H9 (cell line): ENCODE measurements around the gene MERTK. TPM values are rescaled to one million over a fixed set of nuclear protein-coding genes. Genes with fewer than 3 reads are reported as not detected.
"Not testable (repeated sequence)": the region's sequence is repeated elsewhere in the genome, so short reads cannot be mapped to it uniquely, and the experiment has no call there.

Experiments
- DNase-seq: peaks from one replicate; pipeline ENCODE4 v3.0.0-alpha.2; 2017
- H2AFZ ChIP-seq: one replicate; pipeline ENCODE4 v1.6.1; 2013; ENCODE audit warnings: mild to moderate bottlenecking, low read length, control low read depth, moderate library complexity
- H2AK5ac ChIP-seq: 2 replicates; pipeline ENCODE4 v1.6.1; 2013; ENCODE audit warnings: low read length, control low read depth, mixed read lengths; ENCODE audit not compliant: insufficient read length
- H2BK120ac ChIP-seq: one replicate; pipeline ENCODE4 v1.6.1; 2013; ENCODE audit warnings: low read depth, mild to moderate bottlenecking, low read length, control low read depth, inconsistent platforms; ENCODE audit not compliant: poor library complexity, severe bottlenecking
- H2BK12ac ChIP-seq: 2 replicates; pipeline ENCODE4 v1.6.1; 2013; ENCODE audit warnings: low read length, control low read depth, mixed read lengths, low read depth; ENCODE audit not compliant: insufficient read length
- H2BK15ac ChIP-seq: 2 replicates; pipeline ENCODE4 v1.6.1; 2013; ENCODE audit warnings: low read depth, low read length, control low read depth
- H2BK20ac ChIP-seq: one replicate; pipeline ENCODE4 v1.6.1; 2013; ENCODE audit warnings: low read depth, mild to moderate bottlenecking, low read length, control low read depth, inconsistent platforms; ENCODE audit not compliant: poor library complexity, severe bottlenecking
- H2BK5ac ChIP-seq: 2 replicates; pipeline ENCODE4 v1.6.1; 2013; ENCODE audit warnings: low read length, control low read depth, mixed read lengths; ENCODE audit not compliant: insufficient read length
- H3K14ac ChIP-seq: 2 replicates; pipeline ENCODE4 v1.6.1; 2013; ENCODE audit warnings: low read length, control low read depth; ENCODE audit not compliant: insufficient read depth
- H3K18ac ChIP-seq: 2 replicates; pipeline ENCODE4 v1.6.1; 2013; ENCODE audit warnings: low read depth, mild to moderate bottlenecking, mixed read lengths, low read length, control low read depth; ENCODE audit not compliant: insufficient read length
- H3K23ac ChIP-seq: 2 replicates; pipeline ENCODE4 v1.6.1; 2013; ENCODE audit warnings: low read length, control low read depth, mixed read lengths, low read depth; ENCODE audit not compliant: insufficient read length
- H3K23me2 ChIP-seq: 2 replicates; pipeline ENCODE4 v1.6.1; 2013; ENCODE audit warnings: low read depth, mild to moderate bottlenecking, mixed read lengths, low read length, control low read depth; ENCODE audit not compliant: insufficient read length, poor library complexity, severe bottlenecking
- H3K27ac ChIP-seq: 2 replicates; pipeline ENCODE4 v1.5.1; 2013; ENCODE audit warnings: low read length, control low read depth, mixed read lengths, low read depth; ENCODE audit not compliant: insufficient read length
- H3K27me3 ChIP-seq: 2 replicates; pipeline ENCODE4 v1.6.1; 2013; ENCODE audit warnings: low read length, control low read depth, inconsistent platforms; ENCODE audit not compliant: insufficient read depth
- H3K4ac ChIP-seq: 2 replicates; pipeline ENCODE4 v1.6.1; 2013; ENCODE audit warnings: low read depth, mild to moderate bottlenecking, control low read depth, inconsistent platforms, low read length, moderate library complexity
- H3K4me1 ChIP-seq: 2 replicates; pipeline ENCODE4 v1.6.1; 2013; ENCODE audit warnings: low read length, control low read depth, inconsistent platforms; ENCODE audit not compliant: insufficient read depth
- H3K4me2 ChIP-seq: 2 replicates; pipeline ENCODE4 v1.6.1; 2013; ENCODE audit warnings: low read length, control low read depth, mixed read lengths; ENCODE audit not compliant: insufficient read length, insufficient read depth
- H3K56ac ChIP-seq: 2 replicates; pipeline ENCODE4 v1.6.1; 2013; ENCODE audit warnings: low read depth, mild to moderate bottlenecking, mixed read lengths, low read length, control low read depth; ENCODE audit not compliant: insufficient read length
- H3K79me1 ChIP-seq: 2 replicates; pipeline ENCODE4 v1.6.1; 2013; ENCODE audit warnings: low read depth, mild to moderate bottlenecking, moderate library complexity, low read length, control low read depth, inconsistent platforms; ENCODE audit not compliant: insufficient read depth, poor library complexity, severe bottlenecking
- H3K79me2 ChIP-seq: 2 replicates; pipeline ENCODE4 v1.6.1; 2013; ENCODE audit warnings: low read length, control low read depth, inconsistent platforms; ENCODE audit not compliant: insufficient read depth
- H3K9ac ChIP-seq: 2 replicates; pipeline ENCODE4 v1.6.1; 2013; ENCODE audit warnings: low read length, control low read depth, mixed read lengths; ENCODE audit not compliant: insufficient read length; ENCODE audit errors: extremely low read depth
- H3K9me3 ChIP-seq: one replicate; pipeline ENCODE4 v1.6.1; 2013; ENCODE audit warnings: low read depth, low read length, inconsistent platforms; ENCODE audit not compliant: control insufficient read depth
- H3T11ph ChIP-seq: one replicate; pipeline ENCODE4 v1.6.1; 2013; ENCODE audit warnings: mild to moderate bottlenecking, low read length, control low read depth, inconsistent platforms
- H4K20me1 ChIP-seq: one replicate; pipeline ENCODE4 v1.6.1; 2013; ENCODE audit not compliant: control insufficient read depth, insufficient read length, insufficient read depth
- H4K5ac ChIP-seq: 2 replicates; pipeline ENCODE4 v1.6.1; 2013; ENCODE audit warnings: low read depth, mild to moderate bottlenecking, mixed read lengths, low read length, control low read depth; ENCODE audit not compliant: insufficient read length
- H4K8ac ChIP-seq: replicated peaks from 2 replicates; pipeline ENCODE4 v1.6.1; 2013; ENCODE audit warnings: low read length, control low read depth, mixed read lengths, low read depth; ENCODE audit not compliant: insufficient read length
- H4K91ac ChIP-seq: 2 replicates; pipeline ENCODE4 v1.6.1; 2013; ENCODE audit warnings: low read depth, mild to moderate bottlenecking, moderate library complexity, mixed read lengths, low read length, control low read depth; ENCODE audit not compliant: insufficient read length
- H3K27ac Mint-ChIP-seq, 3 experiments: 2 replicates in 2 of 3; 3 replicates in 1 of 3; pipeline ENCODE4 v1.8.0; 2020 to 2021; ENCODE audit warnings: mixed read lengths in 3 of 3, mild to moderate bottlenecking in 1 of 3, moderate library complexity in 1 of 3
- H3K27me3 Mint-ChIP-seq: 2 replicates; pipeline ENCODE4 v1.8.0; 2021; ENCODE audit warnings: low read depth, mild to moderate bottlenecking, moderate library complexity, mixed read lengths
- H3K36me3 Mint-ChIP-seq, 3 experiments: 2 replicates in 2 of 3; 3 replicates in 1 of 3; pipeline ENCODE4 v1.8.0; 2020 to 2021; ENCODE audit warnings: low read depth in 3 of 3, mixed read lengths in 3 of 3; ENCODE audit not compliant: insufficient read depth in 1 of 3
- H3K4me1 Mint-ChIP-seq, 2 experiments: 2 replicates each; pipeline ENCODE4 v1.8.0; 2020; ENCODE audit warnings: mixed read lengths in 2 of 2
- H3K4me3 Mint-ChIP-seq, 2 experiments: 2 replicates in 1 of 2; 3 replicates in 1 of 2; pipeline ENCODE4 v1.8.0; 2020 to 2021; ENCODE audit warnings: mild to moderate bottlenecking in 2 of 2, mixed read lengths in 2 of 2, moderate library complexity in 1 of 2
- H3K9me3 Mint-ChIP-seq, 2 experiments: 2 replicates in 1 of 2; 3 replicates in 1 of 2; pipeline ENCODE4 v1.8.0; 2020; ENCODE audit warnings: mild to moderate bottlenecking in 2 of 2, mixed read lengths in 2 of 2, moderate library complexity in 1 of 2
- WGBS: extraction: QIAGEN DNeasy Blood & Tissue Kit; methylation state at CpG from one replicate; pipeline ENCODE4 v1.1.7; 2013; ENCODE audit warnings: missing lambda C conversion rate, low lambda C conversion rate, mixed read lengths; ENCODE audit not compliant: insufficient read length; ENCODE audit errors: extremely low coverage; 5-methylcytosine and 5-hydroxymethylcytosine counted together
- total RNA-seq: library from RNA; stranded (reverse); gene quantifications from 2 replicates; pipeline ENCODE4 v1.2.1, GENCODE V29; 2021

Gene MERTK
- total RNA-seq, 1 experiment from 2014 or later, result 4.8 TPM

GRCh38 chr2:111860005-111860404 is 38.4 kb upstream of the MERTK start:
- not testable (repeated sequence) for H3K23ac ChIP-seq, H2AK5ac ChIP-seq, H3K9me3 Mint-ChIP-seq, H3K27me3 Mint-ChIP-seq, H2BK12ac ChIP-seq, H2BK15ac ChIP-seq, DNase-seq, H3K4ac ChIP-seq, H3K9me3 ChIP-seq, H3K27ac ChIP-seq, H2BK20ac ChIP-seq, H3K4me2 ChIP-seq, H3K79me2 ChIP-seq, H3K4me3 Mint-ChIP-seq, H2BK5ac ChIP-seq, H3K56ac ChIP-seq, H4K8ac ChIP-seq, H3K4me1 Mint-ChIP-seq, H3K23me2 ChIP-seq, H3K79me1 ChIP-seq, H4K91ac ChIP-seq, H4K5ac ChIP-seq, H3K14ac ChIP-seq, H4K20me1 ChIP-seq, H2BK120ac ChIP-seq, H3K18ac ChIP-seq, H2AFZ ChIP-seq, H3K27ac Mint-ChIP-seq, H3K27me3 ChIP-seq, H3K9ac ChIP-seq, H3K4me1 ChIP-seq, H3T11ph ChIP-seq
- no CpG with 5 or more reads among the region's 3 CpGs for WGBS
- H3K36me3 Mint-ChIP-seq, result peaks cover 26 to 60% (median 49%) of the 10 kb centered on the region in 3 experiments

GRCh38 chr2:111865124-111865523 is 33.3 kb upstream of the MERTK start:
- H3K9ac ChIP-seq, H4K20me1 ChIP-seq, H4K91ac ChIP-seq, H3K4me3 Mint-ChIP-seq, H3K4me1 Mint-ChIP-seq, H2AFZ ChIP-seq, H2BK20ac ChIP-seq, H3K56ac ChIP-seq, H3K9me3 Mint-ChIP-seq, H3K9me3 ChIP-seq, DNase-seq, H3K18ac ChIP-seq, H3K27me3 Mint-ChIP-seq, H2BK12ac ChIP-seq, H3K14ac ChIP-seq, H4K8ac ChIP-seq, H2BK5ac ChIP-seq, H3K4me2 ChIP-seq, H2BK120ac ChIP-seq, H3K23ac ChIP-seq, H3K79me2 ChIP-seq, H3K23me2 ChIP-seq, H4K5ac ChIP-seq, H3K27ac Mint-ChIP-seq, H2BK15ac ChIP-seq, H2AK5ac ChIP-seq, H3K4ac ChIP-seq, H3T11ph ChIP-seq, H3K27me3 ChIP-seq, H3K27ac ChIP-seq, H3K4me1 ChIP-seq, H3K79me1 ChIP-seq: not testable (repeated sequence)
- WGBS, result no CpG with 5 or more reads among the region's 3 CpGs
- peaks cover 19 to 56% (median 40%) of the 10 kb centered on the region in 3 experiments for H3K36me3 Mint-ChIP-seq
